ENCODE data around the gene SYNE1. TPM values are rescaled to one million over a fixed set of nuclear protein-coding genes. Genes with fewer than 3 reads are reported as not detected.

Gene SYNE1
- total and polyA plus RNA-seq, 2 of the 8 experiments (the other 6 are each of a cell fraction or from before 2014, with no cell fraction given) = 2.8 to 5.5 TPM

DNA sequence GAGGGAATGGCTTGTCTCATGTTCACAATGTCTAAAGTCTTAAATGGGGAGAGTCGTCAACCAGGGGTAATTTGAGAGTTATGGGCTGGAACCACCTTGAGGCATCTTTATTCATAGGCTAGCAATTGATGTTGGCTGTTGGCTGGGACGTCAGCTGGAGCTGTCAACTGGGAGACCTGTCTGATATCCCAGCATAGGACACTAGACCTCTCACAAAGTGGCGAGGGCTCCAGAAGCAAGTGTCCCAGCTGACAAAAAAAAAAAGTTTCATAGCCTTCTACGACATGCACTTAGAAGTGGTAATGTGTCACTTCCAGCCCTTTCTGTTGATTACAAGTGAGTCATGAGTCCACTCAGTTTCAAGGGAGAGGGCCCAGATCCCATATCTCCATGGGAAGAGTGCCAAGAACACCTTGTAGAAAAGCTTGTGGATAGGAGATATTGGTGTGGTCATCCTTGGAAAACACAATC lies 551.7 kb downstream of the SYNE1 start (continued):
- TF ChIP-seq, protein P1, sequence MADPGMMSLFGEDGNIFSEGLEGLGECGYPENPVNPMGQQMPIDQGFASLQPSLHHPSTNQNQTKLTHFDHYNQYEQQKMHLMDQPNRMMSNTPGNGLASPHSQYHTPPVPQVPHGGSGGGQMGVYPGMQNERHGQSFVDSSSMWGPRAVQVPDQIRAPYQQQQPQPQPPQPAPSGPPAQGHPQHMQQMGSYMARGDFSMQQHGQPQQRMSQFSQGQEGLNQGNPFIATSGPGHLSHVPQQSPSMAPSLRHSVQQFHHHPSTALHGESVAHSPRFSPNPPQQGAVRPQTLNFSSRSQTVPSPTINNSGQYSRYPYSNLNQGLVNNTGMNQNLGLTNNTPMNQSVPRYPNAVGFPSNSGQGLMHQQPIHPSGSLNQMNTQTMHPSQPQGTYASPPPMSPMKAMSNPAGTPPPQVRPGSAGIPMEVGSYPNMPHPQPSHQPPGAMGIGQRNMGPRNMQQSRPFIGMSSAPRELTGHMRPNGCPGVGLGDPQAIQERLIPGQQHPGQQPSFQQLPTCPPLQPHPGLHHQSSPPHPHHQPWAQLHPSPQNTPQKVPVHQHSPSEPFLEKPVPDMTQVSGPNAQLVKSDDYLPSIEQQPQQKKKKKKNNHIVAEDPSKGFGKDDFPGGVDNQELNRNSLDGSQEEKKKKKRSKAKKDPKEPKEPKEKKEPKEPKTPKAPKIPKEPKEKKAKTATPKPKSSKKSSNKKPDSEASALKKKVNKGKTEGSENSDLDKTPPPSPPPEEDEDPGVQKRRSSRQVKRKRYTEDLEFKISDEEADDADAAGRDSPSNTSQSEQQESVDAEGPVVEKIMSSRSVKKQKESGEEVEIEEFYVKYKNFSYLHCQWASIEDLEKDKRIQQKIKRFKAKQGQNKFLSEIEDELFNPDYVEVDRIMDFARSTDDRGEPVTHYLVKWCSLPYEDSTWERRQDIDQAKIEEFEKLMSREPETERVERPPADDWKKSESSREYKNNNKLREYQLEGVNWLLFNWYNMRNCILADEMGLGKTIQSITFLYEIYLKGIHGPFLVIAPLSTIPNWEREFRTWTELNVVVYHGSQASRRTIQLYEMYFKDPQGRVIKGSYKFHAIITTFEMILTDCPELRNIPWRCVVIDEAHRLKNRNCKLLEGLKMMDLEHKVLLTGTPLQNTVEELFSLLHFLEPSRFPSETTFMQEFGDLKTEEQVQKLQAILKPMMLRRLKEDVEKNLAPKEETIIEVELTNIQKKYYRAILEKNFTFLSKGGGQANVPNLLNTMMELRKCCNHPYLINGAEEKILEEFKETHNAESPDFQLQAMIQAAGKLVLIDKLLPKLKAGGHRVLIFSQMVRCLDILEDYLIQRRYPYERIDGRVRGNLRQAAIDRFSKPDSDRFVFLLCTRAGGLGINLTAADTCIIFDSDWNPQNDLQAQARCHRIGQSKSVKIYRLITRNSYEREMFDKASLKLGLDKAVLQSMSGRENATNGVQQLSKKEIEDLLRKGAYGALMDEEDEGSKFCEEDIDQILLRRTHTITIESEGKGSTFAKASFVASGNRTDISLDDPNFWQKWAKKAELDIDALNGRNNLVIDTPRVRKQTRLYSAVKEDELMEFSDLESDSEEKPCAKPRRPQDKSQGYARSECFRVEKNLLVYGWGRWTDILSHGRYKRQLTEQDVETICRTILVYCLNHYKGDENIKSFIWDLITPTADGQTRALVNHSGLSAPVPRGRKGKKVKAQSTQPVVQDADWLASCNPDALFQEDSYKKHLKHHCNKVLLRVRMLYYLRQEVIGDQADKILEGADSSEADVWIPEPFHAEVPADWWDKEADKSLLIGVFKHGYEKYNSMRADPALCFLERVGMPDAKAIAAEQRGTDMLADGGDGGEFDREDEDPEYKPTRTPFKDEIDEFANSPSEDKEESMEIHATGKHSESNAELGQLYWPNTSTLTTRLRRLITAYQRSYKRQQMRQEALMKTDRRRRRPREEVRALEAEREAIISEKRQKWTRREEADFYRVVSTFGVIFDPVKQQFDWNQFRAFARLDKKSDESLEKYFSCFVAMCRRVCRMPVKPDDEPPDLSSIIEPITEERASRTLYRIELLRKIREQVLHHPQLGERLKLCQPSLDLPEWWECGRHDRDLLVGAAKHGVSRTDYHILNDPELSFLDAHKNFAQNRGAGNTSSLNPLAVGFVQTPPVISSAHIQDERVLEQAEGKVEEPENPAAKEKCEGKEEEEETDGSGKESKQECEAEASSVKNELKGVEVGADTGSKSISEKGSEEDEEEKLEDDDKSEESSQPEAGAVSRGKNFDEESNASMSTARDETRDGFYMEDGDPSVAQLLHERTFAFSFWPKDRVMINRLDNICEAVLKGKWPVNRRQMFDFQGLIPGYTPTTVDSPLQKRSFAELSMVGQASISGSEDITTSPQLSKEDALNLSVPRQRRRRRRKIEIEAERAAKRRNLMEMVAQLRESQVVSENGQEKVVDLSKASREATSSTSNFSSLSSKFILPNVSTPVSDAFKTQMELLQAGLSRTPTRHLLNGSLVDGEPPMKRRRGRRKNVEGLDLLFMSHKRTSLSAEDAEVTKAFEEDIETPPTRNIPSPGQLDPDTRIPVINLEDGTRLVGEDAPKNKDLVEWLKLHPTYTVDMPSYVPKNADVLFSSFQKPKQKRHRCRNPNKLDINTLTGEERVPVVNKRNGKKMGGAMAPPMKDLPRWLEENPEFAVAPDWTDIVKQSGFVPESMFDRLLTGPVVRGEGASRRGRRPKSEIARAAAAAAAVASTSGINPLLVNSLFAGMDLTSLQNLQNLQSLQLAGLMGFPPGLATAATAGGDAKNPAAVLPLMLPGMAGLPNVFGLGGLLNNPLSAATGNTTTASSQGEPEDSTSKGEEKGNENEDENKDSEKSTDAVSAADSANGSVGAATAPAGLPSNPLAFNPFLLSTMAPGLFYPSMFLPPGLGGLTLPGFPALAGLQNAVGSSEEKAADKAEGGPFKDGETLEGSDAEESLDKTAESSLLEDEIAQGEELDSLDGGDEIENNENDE (IDR thresholded peaks at IDR 0.05; ENCODE audit: insufficient replicate concordance, low read length) = no peak
- TF ChIP-seq RAD21 (IDR thresholded peaks at IDR 0.05 in 1 of 2, conservative IDR thresholded peaks at IDR 0.05 in 1 of 2; ENCODE audit: low read depth in 2 of 2, low read length in 2 of 2) = no peak
- TF ChIP-seq FOSL1 (IDR thresholded peaks at IDR 0.05; ENCODE audit: insufficient read depth, low read depth, low read length) = no peak
- no peak for TF ChIP-seq TAF1 (IDR thresholded peaks at IDR 0.05; ENCODE audit: low read depth, low read length)
- TF ChIP-seq SIX5 (IDR thresholded peaks at IDR 0.05; ENCODE audit: low read depth, low read length) = no peak
- TF ChIP-seq POLR2A (IDR thresholded peaks at IDR 0.05; ENCODE audit: control extremely low read depth in 1 of 2, low read depth in 2 of 2, low read length in 2 of 2) = no peak
- TF ChIP-seq SRF (IDR thresholded peaks at IDR 0.05; ENCODE audit: low read depth, low read length) = no peak
- no peak for TF ChIP-seq YY1 (IDR thresholded peaks at IDR 0.05; ENCODE audit: low read depth, low read length)

Data from H1 (cell line).